CD14-positive monocyte (primary cell): Measurements from ENCODE around the gene SLX9. TPM values are rescaled to one million over a fixed set of nuclear protein-coding genes. Genes with fewer than 3 reads are reported as not detected.
A peak's percentile ranks its signal among the peaks of the same experiment; 100 is the strongest.

Experiments
- DNase-seq, 3 donors: peaks; one replicate each; pipeline ENCODE4 v3.0.0-alpha.2; 2011 to 2022
- H2AFZ ChIP-seq: 2 replicates; pipeline ENCODE4 v1.6.0; 2012; ENCODE audit warnings: mild to moderate bottlenecking, low read depth, low read length, inconsistent platforms; ENCODE audit not compliant: insufficient read depth, poor library complexity, severe bottlenecking
- H3K27ac ChIP-seq, 2 donors: 1 replicate in 1 of 2; 2 replicates in 1 of 2; pipeline ENCODE4 v1.5.1; 2012 to 2013; ENCODE audit warnings: low read length in 2 of 2, control low read depth in 1 of 2, inconsistent platforms in 1 of 2, low read depth in 1 of 2, mild to moderate bottlenecking in 1 of 2
- H3K27me3 ChIP-seq, 2 donors: one replicate each; pipeline versions ENCODE4 v1.6.0 to v1.6.1; 2011 to 2013; ENCODE audit warnings: low read length in 2 of 2; ENCODE audit not compliant: control insufficient read depth in 2 of 2, insufficient read depth in 2 of 2
- H3K36me3 ChIP-seq, 2 donors: replicated peaks in 1 of 2; 1 replicate in 1 of 2; 2 replicates in 1 of 2; pipeline versions ENCODE4 v1.5.1 to v1.6.1; 2012 to 2013; ENCODE audit warnings: low read length in 2 of 2, control low read depth in 1 of 2, inconsistent platforms in 1 of 2, mild to moderate bottlenecking in 1 of 2; ENCODE audit not compliant: insufficient read depth in 2 of 2, control insufficient read depth in 1 of 2
- H3K4me1 ChIP-seq, 2 donors: 1 replicate in 1 of 2; 2 replicates in 1 of 2; pipeline versions ENCODE4 v1.5.1 to v1.6.1; 2012 to 2013; ENCODE audit warnings: low read length in 2 of 2, control low read depth in 1 of 2, inconsistent platforms in 1 of 2, mild to moderate bottlenecking in 1 of 2, moderate library complexity in 1 of 2; ENCODE audit not compliant: insufficient read depth in 2 of 2, control insufficient read depth in 1 of 2
- H3K4me2 ChIP-seq: replicated peaks from 2 replicates; pipeline ENCODE3; 2012; ENCODE audit warnings: low read length, moderate library complexity, mild to moderate bottlenecking; ENCODE audit not compliant: poor library complexity, severe bottlenecking; ENCODE audit errors: extremely low read depth
- H3K4me3 ChIP-seq, 3 experiments: fragments of 200-600 bp in 1 of 3; sonication (generic) in 1 of 3; replicated peaks in 1 of 3; 1 replicate in 2 of 3; 2 replicates in 1 of 3; pipeline ENCODE4 v1.5.1; 2011 to 2013; ENCODE audit warnings: low read length in 3 of 3, mild to moderate bottlenecking in 3 of 3, control low read depth in 2 of 3, low read depth in 2 of 3, inconsistent platforms in 1 of 3, moderate library complexity in 1 of 3
- H3K79me2 ChIP-seq: 2 replicates; pipeline ENCODE4 v1.6.0; 2012; ENCODE audit warnings: mild to moderate bottlenecking, control low read depth, inconsistent platforms, low read length, moderate library complexity; ENCODE audit not compliant: insufficient read depth
- H3K9ac ChIP-seq: 2 replicates; pipeline ENCODE4 v1.6.0; 2017; ENCODE audit warnings: low read length, mild to moderate bottlenecking; ENCODE audit not compliant: insufficient read depth, poor library complexity, severe bottlenecking
- H3K9me3 ChIP-seq, 2 donors: replicated peaks in 1 of 2; 1 replicate in 1 of 2; 2 replicates in 1 of 2; pipeline versions ENCODE4 v1.5.1 to v1.6.1; 2012 to 2013; ENCODE audit warnings: low read length in 2 of 2, control low read depth in 1 of 2; ENCODE audit not compliant: control insufficient read depth in 1 of 2, insufficient read depth in 1 of 2
- H4K20me1 ChIP-seq: 2 replicates; pipeline ENCODE4 v1.6.0; 2012; ENCODE audit warnings: mild to moderate bottlenecking, low read length, control low read depth, moderate library complexity; ENCODE audit not compliant: insufficient read depth
- H3K27ac Mint-ChIP-seq, 7 donors: one replicate each; pipeline ENCODE4 v1.8.0; 2020; ENCODE audit warnings: mild to moderate bottlenecking in 7 of 7, mixed read lengths in 7 of 7, moderate library complexity in 6 of 7, inconsistent platforms in 2 of 7
- H3K27me3 Mint-ChIP-seq, 3 donors: one replicate each; pipeline ENCODE4 v1.8.0; 2021 to 2022; ENCODE audit warnings: low read depth in 3 of 3, mild to moderate bottlenecking in 3 of 3, mixed read lengths in 3 of 3, moderate library complexity in 3 of 3, inconsistent platforms in 1 of 3
- H3K36me3 Mint-ChIP-seq, 2 donors: one replicate each; pipeline ENCODE4 v1.8.0; 2020; ENCODE audit warnings: mixed read lengths in 2 of 2, inconsistent platforms in 1 of 2, mild to moderate bottlenecking in 1 of 2
- H3K4me1 Mint-ChIP-seq: one replicate; pipeline ENCODE4 v1.8.0; 2020; ENCODE audit warnings: mild to moderate bottlenecking, mixed read lengths
- H3K4me3 Mint-ChIP-seq, 2 donors: one replicate each; pipeline ENCODE4 v1.8.0; 2020; ENCODE audit warnings: mild to moderate bottlenecking in 2 of 2, mixed read lengths in 2 of 2, moderate library complexity in 1 of 2
- H3K9me3 Mint-ChIP-seq, 7 donors: one replicate each; pipeline ENCODE4 v1.8.0; 2020 to 2022; ENCODE audit warnings: mixed read lengths in 7 of 7, mild to moderate bottlenecking in 6 of 7, moderate library complexity in 6 of 7, inconsistent platforms in 2 of 7
- CTCF ChIP-seq: fragments of 200-600 bp; IDR thresholded peaks from one replicate; pipeline ENCODE4 v1.8.0; 2022; ENCODE audit warnings: antibody characterized with exemption, mild to moderate bottlenecking
- WGBS: methylation state at CpG from one replicate; pipeline ENCODE4 v1.1.5; 2013; ENCODE audit warnings: missing lambda C conversion rate; ENCODE audit not compliant: insufficient coverage; 5-methylcytosine and 5-hydroxymethylcytosine counted together
- intact Hi-C, 2 donors: fragments of 100-400 bp; cut with micrococcal nuclease; formaldehyde crosslinking; loops; one replicate each; pipeline versions ENCODE4 v1.15.0 to v1.15.1; 2023
- polyA plus RNA-seq, 3 donors: library from polyadenylated mRNA; depleted of rRNA in 1 of 3; unstranded in 2 of 3; stranded (reverse) in 1 of 3; fragments of 300-500 nt in 2 of 3; fragments of >200 nt in 1 of 3; fragmentation: Illumina TruSeq in 2 of 3; gene quantifications; 1 replicate in 2 of 3; 2 replicates in 1 of 3; pipeline ENCODE4 v1.2.3, GENCODE V29; 2012 to 2021

SLX9 gene
- polyA plus RNA-seq, 3 donors: 7.5 to 9.0 (median 9.0) TPM

- Histone ChIP-seq H3K27me3 (peaks cover 3 to 18% of the 10 kb centered on the region in 2 donors), H3K4me3 (no peak overlapping the region), H3K27ac (no peak overlapping the region), H2AFZ (no peak overlapping the region), H3K36me3 (no peaks in the 10 kb centered on the region), H3K4me2 (no peak overlapping the region), H3K9ac (no peak overlapping the region), H3K4me1 (no peaks in the 10 kb centered on the region), H3K79me2 (no peaks in the 10 kb centered on the region), H4K20me1 (no peaks in the 10 kb centered on the region), H3K9me3 (no peaks in the 10 kb centered on the region)
- no peak for DNase-seq
- no peaks in the 10 kb centered on the region for H3K36me3 Mint-ChIP-seq
- H3K27ac Mint-ChIP-seq: no peak overlapping the region
- 96% methylated on average over 11 of the region's 12 CpGs for WGBS
- H3K9me3 Mint-ChIP-seq: peaks cover under 1 to 5% (median 2%) of the 10 kb centered on the region in 7 donors
- no peak for TF ChIP-seq CTCF
- peak overlapping the region in 1 of 2 donors; percentile 61 for H3K4me3 Mint-ChIP-seq
- H3K4me1 Mint-ChIP-seq: no peaks in the 10 kb centered on the region
- peaks cover 25 to 64% (median 25%) of the 10 kb centered on the region in 3 donors for H3K27me3 Mint-ChIP-seq
- intact Hi-C loops: no loop called here
These were observed 71.0 kb downstream of the SLX9 start for GRCh38 chr21:45010860-45011259.

- Histone ChIP-seq H4K20me1 (no peaks in the 10 kb centered on the region), H3K27ac (no peak overlapping the region), H3K9ac (no peak overlapping the region), H3K4me2 (no peak overlapping the region), H3K9me3 (no peaks in the 10 kb centered on the region), H2AFZ (no peak overlapping the region), H3K4me3 (no peak overlapping the region), H3K79me2 (no peaks in the 10 kb centered on the region), H3K27me3 (peaks cover 3 to 22% of the 10 kb centered on the region in 2 donors), H3K36me3 (no peaks in the 10 kb centered on the region), H3K4me1 (no peaks in the 10 kb centered on the region)
- Mint-ChIP-seq H3K27me3 (peaks cover 26 to 64% (median 27%) of the 10 kb centered on the region in 3 donors), H3K27ac (peak overlapping the region in 1 of 7 donors; percentile 10), H3K4me3 (no peak overlapping the region), H3K9me3 (peaks cover 0 to 3% (median 0%) of the 10 kb centered on the region in 7 donors), H3K36me3 (no peaks in the 10 kb centered on the region), H3K4me1 (no peaks in the 10 kb centered on the region)
- no peak for DNase-seq
- intact Hi-C loops: no loop called here
- WGBS: 99% methylated on average over 16 of the region's 18 CpGs
- no peak for TF ChIP-seq CTCF
These were observed 71.6 kb downstream of the SLX9 start for GRCh38 chr21:45011426-45011825.
